Measurements from ENCODE around the gene CTAGE6.
"Not testable (repeated sequence)": the region's sequence is repeated elsewhere in the genome, so short reads cannot be mapped to it uniquely, and the experiment has no call there.

CTAGE6 gene, protein sequence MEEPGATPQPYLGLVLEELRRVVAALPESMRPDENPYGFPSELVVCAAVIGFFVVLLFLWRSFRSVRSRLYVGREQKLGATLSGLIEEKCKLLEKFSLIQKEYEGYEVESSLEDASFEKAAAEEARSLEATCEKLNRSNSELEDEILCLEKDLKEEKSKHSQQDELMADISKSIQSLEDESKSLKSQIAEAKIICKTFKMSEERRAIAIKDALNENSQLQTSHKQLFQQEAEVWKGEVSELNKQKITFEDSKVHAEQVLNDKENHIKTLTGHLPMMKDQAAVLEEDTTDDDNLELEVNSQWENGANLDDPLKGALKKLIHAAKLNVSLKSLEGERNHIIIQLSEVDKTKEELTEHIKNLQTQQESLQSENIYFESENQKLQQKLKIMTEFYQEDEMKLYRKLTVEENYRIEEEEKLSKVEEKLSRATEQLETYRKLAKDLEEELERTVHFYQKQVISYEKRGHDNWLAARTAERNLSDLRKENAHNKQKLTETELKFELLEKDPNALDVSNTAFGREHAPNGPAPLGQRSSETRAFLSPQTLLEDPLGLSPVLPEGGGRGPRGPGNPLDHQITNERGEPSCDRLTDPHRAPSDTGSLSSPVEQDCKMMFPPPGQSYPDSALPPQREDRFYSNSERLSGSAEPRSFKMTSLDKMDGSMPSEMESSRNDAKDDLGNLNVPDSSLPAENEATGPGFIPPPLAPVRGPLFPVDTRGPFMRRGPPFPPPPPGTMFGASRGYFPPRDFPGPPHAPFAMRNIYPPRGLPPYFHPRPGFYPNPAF

DNA sequence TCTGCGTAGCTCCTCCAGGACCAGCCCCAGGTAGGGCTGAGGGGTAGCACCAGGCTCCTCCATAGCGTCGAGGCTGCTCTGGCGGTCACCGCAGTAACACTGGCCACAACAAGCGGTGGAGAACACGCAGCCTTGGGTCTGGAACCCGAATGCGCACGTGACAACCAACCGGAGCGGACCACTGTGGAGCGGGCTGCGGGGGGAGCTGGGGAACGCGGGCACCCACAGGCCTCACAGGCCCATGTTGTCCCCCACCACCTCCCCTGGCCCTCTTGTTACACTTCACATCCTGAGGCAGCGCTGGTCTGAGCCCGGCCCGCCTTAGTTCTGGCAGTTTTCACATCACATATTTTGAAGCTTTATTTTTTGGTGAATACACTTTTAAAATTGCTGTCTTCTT lies at the start of gene CTAGE6:
TSS of gene CTAGE6 (minus strand) at position 101 of the 400 bp plus-strand sequence. CDS start at position 63, 38 bp downstream.
- DNase-seq = not testable (repeated sequence)

DNA sequence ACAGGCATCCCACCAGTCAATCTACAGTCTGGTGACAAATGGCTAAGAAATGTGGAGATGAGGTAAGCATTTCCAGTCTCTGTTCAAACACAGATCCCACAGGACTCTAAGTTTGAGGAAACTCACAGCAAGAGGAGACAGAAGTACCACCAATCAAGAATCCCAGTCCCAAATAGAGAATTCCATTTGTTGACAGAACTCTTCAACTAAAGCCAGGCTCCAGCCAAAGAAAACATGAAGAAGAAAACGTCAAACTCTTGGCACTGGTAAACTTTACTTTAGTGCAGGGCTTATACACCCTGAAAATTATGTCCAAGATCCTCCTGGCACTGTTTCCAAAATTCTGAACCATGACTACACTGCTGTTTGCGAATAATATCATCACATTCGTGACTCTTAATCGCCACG lies 49.2 kb upstream of the CTAGE6 start:
- DNase-seq = not testable (repeated sequence)

DNA sequence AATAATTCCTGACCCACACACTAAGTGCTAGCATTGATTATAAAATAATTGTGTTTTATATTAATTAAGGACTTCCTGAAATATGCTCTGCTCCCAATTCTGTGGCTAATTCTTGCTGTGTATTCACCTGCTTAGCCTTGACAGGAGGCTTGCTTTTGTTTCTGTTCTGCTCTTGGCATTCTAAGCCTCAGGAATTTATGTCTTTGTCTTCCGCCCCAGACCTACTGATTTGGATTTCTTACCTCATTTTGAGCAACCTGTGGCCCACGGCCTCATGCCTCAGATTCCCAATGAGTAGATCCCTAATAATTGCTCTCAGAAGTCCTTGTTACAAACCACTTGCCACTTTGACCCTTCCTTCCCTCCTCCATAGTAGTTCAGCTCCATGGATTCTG lies 40.4 kb upstream of the CTAGE6 start:
- not testable (repeated sequence) for DNase-seq

DNA sequence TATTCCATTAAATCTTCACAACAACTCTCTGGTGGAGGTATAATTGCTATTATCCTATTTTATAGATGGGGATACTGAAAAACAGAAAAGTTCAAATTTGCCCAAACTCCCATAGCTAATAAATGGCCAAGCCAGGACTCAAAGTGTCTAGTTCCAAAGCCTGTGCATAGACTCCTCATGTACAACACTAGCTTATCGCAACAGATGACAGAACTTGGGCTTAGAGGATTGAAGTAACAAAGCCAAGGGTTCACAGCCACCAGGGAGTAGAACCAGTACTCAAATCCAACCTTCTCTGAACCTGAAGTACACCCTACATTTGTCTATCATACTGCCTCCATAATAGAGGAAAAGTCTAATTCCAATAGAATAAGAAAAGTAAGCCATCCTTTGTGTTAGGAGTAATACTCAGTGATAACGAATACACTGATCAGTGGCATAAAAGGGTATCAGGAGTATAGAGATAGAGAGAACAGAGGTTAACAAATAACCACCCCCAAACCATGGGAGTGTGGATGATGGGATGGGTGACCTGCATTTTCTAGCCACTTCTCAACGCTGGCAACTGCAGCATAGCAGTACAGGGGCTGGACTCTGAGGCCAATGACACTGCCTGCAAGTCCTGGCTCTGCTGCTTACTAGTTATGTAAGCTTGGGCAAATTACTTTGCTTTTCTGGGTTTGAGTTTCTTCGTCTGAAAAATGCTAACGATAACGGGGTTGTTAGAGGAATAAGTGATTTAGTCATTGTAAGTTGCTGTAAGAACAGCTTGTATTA lies 39.8 kb upstream of the CTAGE6 start:
- not testable (repeated sequence) for DNase-seq

DNA sequence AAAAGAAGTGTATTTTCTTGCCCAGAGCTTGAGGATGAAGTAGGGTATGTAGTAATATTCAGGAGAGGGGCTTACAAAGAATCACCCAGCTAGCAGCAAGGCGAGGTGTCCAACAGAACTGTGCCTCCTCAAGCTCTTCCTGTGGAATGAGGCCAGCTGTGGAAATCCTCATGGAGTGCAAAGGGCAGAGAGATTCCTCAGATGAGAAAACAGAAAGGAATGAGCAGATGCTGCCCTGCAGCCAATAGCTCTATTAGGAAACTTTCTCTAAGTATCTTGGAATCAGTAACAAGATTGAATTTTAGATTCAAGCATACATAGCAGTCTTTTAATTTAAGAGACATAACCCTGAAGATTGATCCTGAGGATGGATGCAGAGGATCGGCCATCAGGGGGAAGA lies 38.2 kb upstream of the CTAGE6 start:
- DNase-seq = not testable (repeated sequence)

DNA sequence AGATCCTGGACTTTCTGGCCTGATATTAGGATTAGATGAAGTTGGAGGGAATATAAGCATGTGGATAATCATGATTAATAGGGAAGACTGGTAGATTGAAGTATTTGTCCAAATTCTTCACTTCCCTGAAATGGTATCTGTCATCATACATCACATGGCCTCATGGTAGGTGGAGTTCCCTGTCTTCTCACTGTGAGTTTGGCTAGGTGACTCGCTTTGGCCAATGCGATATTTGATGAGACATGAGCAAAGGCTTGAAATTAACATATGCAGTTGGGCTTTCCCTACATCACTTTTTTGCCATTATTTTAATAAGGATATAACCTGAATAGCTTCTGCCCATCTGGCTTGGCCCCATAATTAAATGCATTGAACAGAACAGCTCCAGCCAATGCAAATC lies 35.1 kb upstream of the CTAGE6 start:
- not testable (repeated sequence) for DNase-seq

DNA sequence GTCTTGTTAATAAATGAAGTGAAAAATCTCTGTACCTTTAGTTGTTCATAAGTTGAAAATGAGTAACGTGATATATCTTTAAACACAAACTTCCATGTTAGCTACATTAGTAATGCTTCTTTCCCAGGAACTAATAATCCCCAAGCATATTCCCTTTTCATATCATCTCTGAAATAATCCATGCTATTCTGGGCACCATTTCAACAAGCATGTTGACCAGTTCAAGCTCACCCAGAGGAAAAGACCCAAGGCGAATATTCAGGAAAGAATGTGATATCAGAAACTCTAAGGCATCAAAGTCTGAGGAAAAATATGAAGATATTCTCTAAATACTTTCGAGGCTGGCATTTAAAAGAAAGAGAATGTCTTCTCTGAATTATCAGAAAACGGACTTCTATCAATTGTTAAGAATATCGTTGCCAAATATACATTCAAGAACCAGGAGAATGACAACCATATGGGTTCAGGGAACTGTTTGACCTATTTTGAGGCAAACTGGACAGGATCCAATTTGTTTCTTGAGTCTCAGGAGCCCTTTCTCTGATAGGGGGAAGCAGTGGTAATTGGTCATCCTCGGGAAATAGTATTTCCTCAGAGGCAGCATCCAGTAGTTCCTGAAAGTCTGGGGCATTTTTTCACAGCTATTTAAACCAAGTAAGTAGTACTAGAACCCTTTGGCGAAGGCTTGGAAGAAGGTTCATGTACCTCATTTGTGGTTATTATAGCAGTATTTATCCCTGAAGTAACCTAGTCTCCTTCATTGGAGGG lies 28.1 kb upstream of the CTAGE6 start:
- DNase-seq = not testable (repeated sequence)

DNA sequence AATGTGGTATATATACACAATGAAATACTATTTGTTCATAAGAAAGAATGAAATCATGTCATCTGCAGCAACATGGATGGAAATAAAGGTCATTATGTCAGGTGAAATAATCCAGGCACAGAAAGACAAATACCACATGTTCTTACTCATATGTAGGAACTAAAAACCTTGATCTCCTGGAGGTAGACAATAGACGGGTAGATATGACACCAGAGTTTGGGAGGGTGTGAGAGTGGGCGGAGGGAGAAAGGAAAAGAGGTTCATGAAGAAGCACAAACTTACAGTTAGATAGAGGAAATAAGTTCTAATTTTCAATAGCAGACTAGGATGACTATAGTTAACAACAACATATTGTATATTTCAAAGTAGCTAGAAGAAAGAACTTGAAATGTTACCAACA lies 22.1 kb upstream of the CTAGE6 start:
- DNase-seq = not testable (repeated sequence)

DNA sequence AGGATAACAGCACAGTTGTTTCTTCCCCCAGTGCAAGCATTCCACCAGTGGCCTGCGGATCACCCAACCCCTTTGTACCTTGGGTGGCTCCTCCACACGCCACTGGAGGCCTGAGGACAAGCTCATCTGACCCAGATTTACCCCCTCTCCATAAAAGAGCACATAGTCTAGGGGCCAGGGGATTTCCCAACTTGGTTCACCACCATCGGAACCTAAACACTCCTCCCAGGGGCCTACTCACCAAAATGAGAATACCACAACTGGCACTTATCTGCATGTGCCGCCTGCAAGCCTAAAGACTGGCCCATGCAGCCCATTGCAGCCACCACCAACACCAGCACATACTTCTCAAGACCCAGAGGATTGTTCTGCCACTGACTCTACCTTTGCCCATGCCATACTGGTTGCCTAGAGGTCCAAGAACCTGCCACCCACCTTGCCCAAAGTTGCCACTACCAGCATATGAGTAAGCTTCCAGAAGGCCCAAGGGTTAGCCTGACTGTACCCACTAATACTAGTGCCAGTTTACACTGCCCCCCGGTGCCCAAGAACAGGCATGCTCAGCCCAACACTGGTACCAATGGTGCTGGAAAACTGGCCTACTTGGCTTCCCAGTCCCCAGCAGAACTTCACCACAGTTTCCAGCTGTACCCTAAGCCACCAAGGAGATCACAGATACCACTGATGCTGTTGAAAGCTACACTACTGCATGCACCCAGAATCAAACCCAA lies 15.4 kb upstream of the CTAGE6 start:
- DNase-seq = not testable (repeated sequence)

DNA sequence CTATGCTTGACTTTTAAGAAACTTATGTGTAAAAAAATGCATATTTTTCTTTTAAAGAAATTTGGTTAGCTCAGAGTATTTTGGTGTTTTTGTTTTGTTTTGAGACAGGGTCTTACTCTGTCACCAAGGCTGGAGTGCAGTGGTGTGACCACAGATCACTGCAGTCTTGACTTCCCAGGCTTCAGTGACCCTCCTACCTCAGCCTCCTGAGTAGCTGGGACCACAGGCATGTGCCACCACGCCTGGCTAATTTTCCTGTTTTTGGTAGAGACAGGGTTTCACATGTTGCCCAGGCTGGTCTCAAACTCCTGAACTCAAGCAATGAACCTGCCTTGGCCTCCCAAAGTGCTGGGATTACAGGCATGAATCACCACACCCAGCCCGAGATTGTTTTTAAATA lies 10.0 kb upstream of the CTAGE6 start:
- DNase-seq = not testable (repeated sequence)

DNA sequence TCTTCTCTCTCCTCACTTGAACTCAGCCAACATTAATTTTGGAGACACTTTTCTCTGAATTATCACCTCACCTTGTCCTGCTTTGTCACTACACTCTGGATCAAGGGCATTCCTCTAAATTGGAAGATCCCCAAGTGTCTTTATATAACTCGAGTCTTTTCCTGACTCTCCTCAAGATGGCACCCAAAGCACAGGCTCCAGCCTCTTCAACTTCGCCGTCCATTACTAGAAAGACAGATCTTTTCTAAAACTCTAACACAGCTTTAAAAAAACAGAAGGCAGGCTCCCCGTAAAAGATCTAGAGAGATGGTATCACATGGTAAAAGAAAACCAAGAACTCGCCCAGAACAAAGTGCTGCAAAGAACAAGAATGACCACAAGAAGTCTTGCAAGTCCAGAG lies 8.2 kb upstream of the CTAGE6 start:
- not testable (repeated sequence) for DNase-seq

DNA sequence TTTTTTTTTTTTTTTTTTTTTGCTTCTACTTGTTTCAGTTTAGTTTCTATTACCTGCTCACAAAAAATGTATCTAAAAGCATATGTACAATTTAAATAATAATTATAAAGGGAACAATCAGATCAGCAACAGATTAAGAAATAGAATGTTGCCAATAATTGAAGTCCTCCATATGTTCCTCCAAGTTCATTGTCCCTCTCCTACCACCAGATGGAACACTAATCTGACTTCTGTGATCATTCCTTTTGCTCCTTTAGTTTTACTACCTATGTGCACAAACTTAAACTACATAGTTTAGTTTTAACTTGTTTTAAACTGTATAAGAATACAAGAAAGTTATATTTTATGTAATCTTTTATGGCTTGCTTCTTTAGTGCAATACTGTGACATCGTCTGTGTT lies 5.6 kb upstream of the CTAGE6 start:
- not testable (repeated sequence) for DNase-seq

DNA sequence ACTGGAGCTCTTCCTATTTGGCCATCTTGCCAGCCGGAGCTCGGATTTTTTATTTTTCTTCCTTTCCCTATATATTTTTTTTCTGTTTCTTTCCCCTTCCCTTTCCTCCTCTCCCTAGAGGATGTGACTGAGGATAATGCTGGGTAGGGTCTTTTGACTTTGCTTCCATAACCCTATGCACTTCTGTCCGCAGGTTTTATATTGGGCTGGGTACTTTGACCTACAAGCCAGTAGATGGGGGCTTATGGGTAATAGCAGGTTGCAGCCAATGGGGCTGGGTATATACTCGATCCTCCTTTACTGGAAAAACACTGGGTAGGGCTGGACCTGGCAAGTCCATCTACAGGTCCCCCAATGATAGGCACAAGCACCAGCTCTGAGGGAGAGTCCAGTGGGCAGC lies 12.2 kb downstream of the CTAGE6 start:
- not testable (repeated sequence) for DNase-seq

DNA sequence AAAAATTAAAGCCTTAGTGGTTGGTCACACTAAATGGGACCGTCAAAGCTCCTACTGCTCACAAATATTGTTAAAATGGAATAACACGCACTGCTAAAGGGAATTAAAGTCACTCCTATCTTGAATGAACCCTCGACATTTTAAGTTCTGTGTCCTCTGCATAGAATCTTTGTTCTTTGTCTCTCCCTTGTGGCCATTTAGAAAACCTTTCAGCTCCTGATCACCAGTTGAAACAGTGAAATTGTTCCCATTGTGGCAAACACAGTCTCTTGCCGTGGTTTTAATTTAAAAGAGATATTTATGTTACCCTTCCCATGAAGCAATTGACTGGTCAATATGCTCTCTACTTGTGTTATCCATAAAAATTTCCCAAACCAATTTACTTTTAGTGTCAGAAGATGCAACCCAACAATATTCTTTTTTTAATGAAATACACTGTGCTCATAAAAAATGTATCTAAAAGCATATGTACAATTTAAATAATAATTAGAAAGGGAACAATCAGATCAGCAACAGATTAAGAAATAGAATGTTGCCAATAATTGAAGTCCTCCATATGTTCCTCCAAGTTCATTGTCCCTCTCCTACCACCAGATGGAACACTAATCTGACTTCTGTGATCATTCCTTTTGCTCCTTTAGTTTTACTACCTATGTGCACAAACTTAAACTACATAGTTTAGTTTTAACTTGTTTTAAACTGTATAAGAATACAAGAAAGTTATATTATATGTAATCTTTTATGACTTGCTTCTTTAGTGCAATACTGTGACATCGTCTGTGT lies 20.3 kb downstream of the CTAGE6 start:
- peak; percentile 49 for DNase-seq

DNA sequence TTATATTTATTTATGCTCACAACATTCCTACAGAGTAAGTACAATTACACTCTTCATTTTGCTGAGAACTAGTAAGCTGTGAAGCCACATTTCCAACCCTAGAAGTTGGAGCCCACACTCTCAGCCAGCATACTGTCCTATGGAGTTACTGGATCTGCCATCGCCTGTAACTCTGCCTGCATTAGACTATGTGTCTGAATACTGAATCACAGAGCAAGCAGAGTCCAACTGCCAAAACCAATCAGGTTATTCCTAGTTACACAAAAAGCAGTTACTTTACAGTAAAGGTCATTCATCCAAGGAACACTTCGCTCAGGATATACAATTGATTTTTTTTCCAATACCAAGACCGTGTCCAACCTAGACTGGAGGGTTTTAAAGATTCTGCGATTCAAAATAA lies 21.5 kb downstream of the CTAGE6 start:
- DNase-seq = no peak

DNA sequence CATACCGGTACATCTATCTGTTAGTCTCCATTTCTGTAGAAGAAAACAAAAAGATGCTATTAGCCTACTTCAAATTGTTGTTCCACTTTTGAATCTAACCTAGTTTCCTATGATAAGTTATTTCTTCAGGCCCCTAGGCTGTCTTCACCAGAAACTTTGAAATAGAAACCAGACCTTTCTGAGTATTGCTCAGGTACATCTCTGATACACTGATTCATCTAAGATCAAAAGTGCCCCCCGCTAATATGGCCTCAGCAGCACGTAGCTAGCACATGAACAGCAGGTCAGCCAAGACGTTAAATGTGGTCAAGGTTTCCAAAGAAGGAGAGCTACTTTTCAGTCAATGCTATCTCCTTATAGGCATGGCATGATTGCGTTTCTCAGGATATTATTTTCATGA lies 23.6 kb downstream of the CTAGE6 start:
- DNase-seq = no peak

DNA sequence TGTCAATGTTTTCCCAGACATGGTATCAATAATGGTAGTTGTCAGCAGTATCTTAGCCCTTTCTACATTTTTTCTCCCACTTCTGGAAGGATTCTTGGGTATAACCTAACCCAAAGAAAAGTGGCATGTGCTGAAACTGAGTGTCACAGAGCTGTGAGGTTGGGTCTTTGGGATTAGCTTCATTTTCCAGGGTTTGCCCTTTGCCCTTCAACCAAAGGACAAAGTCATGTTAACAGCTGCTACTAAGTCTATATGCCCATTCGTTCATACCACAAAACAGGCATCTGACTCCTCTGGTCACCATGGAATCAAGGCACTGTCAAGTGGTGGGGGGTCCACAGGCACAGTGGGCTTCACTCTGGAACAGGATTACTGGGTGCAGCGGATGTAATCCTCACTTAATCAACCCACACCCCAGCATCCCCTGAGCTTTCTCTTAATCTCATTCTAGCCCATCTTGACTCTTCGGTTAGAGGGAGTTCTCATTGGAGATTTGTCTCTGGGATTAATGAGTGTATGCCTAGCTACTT lies 29.1 kb downstream of the CTAGE6 start:
- DNase-seq = no peak

DNA sequence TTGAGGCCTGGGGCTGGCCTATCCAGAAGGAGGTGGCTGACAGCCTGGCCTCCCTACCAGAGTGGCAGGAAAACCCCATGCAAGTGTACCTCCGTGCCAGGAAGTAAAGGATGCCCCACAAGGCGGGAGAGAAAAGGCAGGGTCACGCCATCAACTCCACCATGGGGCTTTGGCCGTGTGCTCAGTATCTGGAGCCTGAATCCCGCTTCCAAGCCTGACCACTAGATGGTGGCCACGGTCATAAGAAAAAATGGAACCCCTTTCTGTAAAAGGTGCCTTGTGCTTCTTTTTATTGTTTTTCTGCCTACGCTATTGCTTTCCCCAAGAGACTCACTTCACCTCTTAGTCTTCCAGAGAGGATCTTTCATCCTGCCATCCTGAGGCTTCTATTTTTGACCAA lies 29.9 kb downstream of the CTAGE6 start:
- DNase-seq = not testable (repeated sequence)

DNA sequence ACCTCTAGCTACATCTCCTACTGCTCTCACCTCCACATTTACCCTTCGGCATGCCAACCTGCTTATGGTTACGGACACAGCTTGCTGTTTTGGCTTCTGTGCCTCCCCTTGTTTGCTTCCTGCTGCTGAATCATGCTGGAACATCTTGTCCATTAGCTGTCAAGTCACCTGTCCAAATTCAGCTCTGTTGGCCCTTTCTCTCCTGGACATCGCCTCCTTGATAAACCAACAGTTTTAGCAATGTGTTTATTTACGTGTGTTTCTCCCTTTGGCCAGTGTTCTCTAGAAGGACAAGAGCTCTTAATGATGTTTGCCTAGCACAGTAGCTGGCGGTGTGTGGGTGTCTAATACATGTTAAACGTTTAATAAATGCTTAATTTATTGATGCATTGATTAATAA lies 31.4 kb downstream of the CTAGE6 start:
- not testable (repeated sequence) for DNase-seq

DNA sequence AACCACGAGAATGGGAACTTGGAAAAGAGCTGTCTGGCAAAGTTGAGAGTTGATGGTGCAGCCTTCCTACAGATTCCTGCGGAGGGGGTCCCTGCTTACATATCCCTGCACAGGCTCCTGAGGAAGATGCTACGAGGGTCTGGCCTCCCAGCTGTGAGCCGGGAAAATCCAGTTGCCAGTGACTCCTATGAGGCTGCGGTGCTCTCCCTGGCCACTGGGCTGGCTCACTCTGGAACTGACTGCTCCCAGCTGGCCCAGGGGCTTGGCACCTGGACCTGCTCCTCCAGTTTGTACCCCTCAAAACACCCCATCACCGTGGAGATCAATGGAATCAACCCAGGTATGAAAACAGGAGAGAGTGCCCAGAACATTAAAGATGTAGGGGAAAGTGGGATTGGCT lies 37.2 kb downstream of the CTAGE6 start:
- not testable (repeated sequence) for DNase-seq

Data from NCI-H2171 treated with DMSO at 0.1 percent for 48 hours (cell line).